Measurements from ENCODE around the gene TMC4. TPM values are rescaled to one million over a fixed set of nuclear protein-coding genes. Genes with fewer than 3 reads are reported as not detected.

The TMC4 gene
- total and polyA plus RNA-seq, 2 experiments from 2014 or later, result 2.3 to 7.8 TPM

DNA sequence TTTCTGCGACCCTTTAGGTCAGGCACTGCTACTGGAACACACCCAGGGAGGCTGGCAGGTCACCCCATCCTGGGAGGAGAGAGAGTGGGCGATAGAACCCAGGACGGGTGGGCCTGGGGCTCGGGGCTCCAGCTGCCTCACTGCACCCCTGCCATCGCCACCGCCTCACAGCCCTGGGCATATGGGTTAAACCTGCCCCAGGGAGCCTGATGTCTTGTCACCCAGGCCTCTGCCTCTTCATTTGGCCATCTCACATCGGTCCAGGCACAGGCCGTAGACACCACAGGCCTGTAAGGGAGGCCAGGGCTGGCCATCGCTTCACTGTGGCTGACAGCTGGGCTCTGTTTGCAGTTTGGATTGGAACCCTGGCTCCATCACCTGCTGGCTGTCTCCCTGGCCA is 47.2 kb downstream of the TMC4 start:
- Mint-ChIP-seq H3K36me3 (ENCODE audit: low read depth) (peaks cover 62% of the 10 kb centered on the region), H3K4me1 (no peaks in the 10 kb centered on the region), H3K27ac (no peak overlapping the region), H3K9me3 (no peaks in the 10 kb centered on the region), H3K27me3 (ENCODE audit: insufficient read depth, low read depth, poor library complexity) (peaks cover 15% of the 10 kb centered on the region), H3K4me3 (no peak overlapping the region)
- H3K79me2 ChIP-seq (replicated peaks; ENCODE audit: insufficient read depth), result no peaks in the 10 kb centered on the region
- no peak overlapping the region for H3K4me3 ChIP-seq
- TF ChIP-seq ZNF114 (CRISPR knock-in tag; IDR thresholded peaks at IDR 0.05) (no peak), JUNB (IDR thresholded peaks at IDR 0.05; ENCODE audit: unreplicated experiment) (no peak), STAT1 (IDR thresholded peaks at IDR 0.05; ENCODE audit: unreplicated experiment) (no peak), POLR2AphosphoS5 (IDR thresholded peaks at IDR 0.05; ENCODE audit: low read depth) (no peak), CREB1 (CRISPR knock-in tag; IDR thresholded peaks at IDR 0.05; ENCODE audit: low read depth) (no peak), ETS1 (IDR thresholded peaks at IDR 0.05) (no peak), NANOG (IDR thresholded peaks at IDR 0.05; ENCODE audit: borderline replicate concordance) (no peak), EZH2 (IDR thresholded peaks at IDR 0.05; ENCODE audit: low read depth, unreplicated experiment) (no peak), EZH2phosphoT487 (IDR thresholded peaks at IDR 0.05; ENCODE audit: unreplicated experiment) (no peak), ZNF331 (CRISPR knock-in tag; IDR thresholded peaks at IDR 0.05; ENCODE audit: low read depth) (no peak)
- TF ChIP-seq, protein P1, sequence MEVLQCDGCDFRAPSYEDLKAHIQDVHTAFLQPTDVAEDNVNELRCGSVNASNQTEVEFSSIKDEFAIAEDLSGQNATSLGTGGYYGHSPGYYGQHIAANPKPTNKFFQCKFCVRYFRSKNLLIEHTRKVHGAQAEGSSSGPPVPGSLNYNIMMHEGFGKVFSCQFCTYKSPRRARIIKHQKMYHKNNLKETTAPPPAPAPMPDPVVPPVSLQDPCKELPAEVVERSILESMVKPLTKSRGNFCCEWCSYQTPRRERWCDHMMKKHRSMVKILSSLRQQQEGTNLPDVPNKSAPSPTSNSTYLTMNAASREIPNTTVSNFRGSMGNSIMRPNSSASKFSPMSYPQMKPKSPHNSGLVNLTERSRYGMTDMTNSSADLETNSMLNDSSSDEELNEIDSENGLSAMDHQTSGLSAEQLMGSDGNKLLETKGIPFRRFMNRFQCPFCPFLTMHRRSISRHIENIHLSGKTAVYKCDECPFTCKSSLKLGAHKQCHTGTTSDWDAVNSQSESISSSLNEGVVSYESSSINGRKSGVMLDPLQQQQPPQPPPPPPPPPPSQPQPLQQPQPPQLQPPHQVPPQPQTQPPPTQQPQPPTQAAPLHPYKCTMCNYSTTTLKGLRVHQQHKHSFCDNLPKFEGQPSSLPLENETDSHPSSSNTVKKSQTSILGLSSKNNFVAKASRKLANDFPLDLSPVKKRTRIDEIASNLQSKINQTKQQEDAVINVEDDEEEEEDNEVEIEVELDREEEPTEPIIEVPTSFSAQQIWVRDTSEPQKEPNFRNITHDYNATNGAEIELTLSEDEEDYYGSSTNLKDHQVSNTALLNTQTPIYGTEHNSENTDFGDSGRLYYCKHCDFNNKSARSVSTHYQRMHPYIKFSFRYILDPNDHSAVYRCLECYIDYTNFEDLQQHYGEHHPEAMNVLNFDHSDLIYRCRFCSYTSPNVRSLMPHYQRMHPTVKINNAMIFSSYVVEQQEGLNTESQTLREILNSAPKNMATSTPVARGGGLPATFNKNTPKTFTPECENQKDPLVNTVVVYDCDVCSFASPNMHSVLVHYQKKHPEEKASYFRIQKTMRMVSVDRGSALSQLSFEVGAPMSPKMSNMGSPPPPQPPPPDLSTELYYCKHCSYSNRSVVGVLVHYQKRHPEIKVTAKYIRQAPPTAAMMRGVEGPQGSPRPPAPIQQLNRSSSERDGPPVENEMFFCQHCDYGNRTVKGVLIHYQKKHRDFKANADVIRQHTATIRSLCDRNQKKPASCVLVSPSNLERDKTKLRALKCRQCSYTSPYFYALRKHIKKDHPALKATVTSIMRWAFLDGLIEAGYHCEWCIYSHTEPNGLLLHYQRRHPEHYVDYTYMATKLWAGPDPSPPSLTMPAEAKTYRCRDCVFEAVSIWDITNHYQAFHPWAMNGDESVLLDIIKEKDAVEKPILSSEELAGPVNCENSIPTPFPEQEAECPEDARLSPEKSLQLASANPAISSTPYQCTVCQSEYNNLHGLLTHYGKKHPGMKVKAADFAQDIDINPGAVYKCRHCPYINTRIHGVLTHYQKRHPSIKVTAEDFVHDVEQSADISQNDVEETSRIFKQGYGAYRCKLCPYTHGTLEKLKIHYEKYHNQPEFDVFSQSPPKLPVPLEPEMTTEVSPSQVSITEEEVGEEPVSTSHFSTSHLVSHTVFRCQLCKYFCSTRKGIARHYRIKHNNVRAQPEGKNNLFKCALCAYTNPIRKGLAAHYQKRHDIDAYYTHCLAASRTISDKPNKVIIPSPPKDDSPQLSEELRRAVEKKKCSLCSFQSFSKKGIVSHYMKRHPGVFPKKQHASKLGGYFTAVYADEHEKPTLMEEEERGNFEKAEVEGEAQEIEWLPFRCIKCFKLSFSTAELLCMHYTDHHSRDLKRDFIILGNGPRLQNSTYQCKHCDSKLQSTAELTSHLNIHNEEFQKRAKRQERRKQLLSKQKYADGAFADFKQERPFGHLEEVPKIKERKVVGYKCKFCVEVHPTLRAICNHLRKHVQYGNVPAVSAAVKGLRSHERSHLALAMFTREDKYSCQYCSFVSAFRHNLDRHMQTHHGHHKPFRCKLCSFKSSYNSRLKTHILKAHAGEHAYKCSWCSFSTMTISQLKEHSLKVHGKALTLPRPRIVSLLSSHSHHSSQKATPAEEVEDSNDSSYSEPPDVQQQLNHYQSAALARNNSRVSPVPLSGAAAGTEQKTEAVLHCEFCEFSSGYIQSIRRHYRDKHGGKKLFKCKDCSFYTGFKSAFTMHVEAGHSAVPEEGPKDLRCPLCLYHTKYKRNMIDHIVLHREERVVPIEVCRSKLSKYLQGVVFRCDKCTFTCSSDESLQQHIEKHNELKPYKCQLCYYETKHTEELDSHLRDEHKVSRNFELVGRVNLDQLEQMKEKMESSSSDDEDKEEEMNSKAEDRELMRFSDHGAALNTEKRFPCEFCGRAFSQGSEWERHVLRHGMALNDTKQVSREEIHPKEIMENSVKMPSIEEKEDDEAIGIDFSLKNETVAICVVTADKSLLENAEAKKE (CRISPR knock-in tag; IDR thresholded peaks at IDR 0.05), result no peak
- TF ChIP-seq, protein P2, sequence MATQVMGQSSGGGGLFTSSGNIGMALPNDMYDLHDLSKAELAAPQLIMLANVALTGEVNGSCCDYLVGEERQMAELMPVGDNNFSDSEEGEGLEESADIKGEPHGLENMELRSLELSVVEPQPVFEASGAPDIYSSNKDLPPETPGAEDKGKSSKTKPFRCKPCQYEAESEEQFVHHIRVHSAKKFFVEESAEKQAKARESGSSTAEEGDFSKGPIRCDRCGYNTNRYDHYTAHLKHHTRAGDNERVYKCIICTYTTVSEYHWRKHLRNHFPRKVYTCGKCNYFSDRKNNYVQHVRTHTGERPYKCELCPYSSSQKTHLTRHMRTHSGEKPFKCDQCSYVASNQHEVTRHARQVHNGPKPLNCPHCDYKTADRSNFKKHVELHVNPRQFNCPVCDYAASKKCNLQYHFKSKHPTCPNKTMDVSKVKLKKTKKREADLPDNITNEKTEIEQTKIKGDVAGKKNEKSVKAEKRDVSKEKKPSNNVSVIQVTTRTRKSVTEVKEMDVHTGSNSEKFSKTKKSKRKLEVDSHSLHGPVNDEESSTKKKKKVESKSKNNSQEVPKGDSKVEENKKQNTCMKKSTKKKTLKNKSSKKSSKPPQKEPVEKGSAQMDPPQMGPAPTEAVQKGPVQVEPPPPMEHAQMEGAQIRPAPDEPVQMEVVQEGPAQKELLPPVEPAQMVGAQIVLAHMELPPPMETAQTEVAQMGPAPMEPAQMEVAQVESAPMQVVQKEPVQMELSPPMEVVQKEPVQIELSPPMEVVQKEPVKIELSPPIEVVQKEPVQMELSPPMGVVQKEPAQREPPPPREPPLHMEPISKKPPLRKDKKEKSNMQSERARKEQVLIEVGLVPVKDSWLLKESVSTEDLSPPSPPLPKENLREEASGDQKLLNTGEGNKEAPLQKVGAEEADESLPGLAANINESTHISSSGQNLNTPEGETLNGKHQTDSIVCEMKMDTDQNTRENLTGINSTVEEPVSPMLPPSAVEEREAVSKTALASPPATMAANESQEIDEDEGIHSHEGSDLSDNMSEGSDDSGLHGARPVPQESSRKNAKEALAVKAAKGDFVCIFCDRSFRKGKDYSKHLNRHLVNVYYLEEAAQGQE (IDR thresholded peaks at IDR 0.05; ENCODE audit: unreplicated experiment), result no peak
- TF ChIP-seq, protein P3, sequence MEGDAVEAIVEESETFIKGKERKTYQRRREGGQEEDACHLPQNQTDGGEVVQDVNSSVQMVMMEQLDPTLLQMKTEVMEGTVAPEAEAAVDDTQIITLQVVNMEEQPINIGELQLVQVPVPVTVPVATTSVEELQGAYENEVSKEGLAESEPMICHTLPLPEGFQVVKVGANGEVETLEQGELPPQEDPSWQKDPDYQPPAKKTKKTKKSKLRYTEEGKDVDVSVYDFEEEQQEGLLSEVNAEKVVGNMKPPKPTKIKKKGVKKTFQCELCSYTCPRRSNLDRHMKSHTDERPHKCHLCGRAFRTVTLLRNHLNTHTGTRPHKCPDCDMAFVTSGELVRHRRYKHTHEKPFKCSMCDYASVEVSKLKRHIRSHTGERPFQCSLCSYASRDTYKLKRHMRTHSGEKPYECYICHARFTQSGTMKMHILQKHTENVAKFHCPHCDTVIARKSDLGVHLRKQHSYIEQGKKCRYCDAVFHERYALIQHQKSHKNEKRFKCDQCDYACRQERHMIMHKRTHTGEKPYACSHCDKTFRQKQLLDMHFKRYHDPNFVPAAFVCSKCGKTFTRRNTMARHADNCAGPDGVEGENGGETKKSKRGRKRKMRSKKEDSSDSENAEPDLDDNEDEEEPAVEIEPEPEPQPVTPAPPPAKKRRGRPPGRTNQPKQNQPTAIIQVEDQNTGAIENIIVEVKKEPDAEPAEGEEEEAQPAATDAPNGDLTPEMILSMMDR (conservative IDR thresholded peaks at IDR 0.05; ENCODE audit: low read depth in 2 of 2), result no peak
- no peak overlapping the region for H2AFZ ChIP-seq
- 0 out of 2 replicates have a peak, but pooled peaks cover 2% of the 10 kb centered on the region for H3F3A ChIP-seq (replicated peaks; ENCODE audit: low read depth)
- no peaks in the 10 kb centered on the region; the same call in 1 of the 2 replicates for H4K20me1 ChIP-seq (replicated peaks; ENCODE audit: insufficient read depth)
- DNase-seq (ENCODE audit: low spot score) (no peak), ATAC-seq (no peak)
- H3K9me2 ChIP-seq (ENCODE audit: insufficient read depth), result no peaks in the 10 kb centered on the region
- peaks cover 7% of the 10 kb centered on the region; the same call in 1 of the 2 replicates for H3K36me3 ChIP-seq (ENCODE audit: insufficient read depth)
- no peak overlapping the region for H3K4me2 ChIP-seq
- no peaks in the 10 kb centered on the region for H3K4me1 ChIP-seq (ENCODE audit: insufficient read depth)
- no peaks in the 10 kb centered on the region for H3K27me3 ChIP-seq (ENCODE audit: insufficient read depth)
- no peak overlapping the region for H3K27ac ChIP-seq (ENCODE audit: low read depth)
